C4-2B (cell line): ENCODE results near the gene ZFAND2A.

Experiments used
- CTCF ChIP-seq: fragments of 450-650 bp; conservative IDR thresholded peaks from 2 replicates; pipeline ENCODE4 v1.5.1; 2017; ENCODE audit warnings: mild to moderate bottlenecking
- ZFX ChIP-seq: fragments of 450-650 bp; IDR thresholded peaks from 2 replicates; pipeline ENCODE4 v1.6.1; 2017

- TF ChIP-seq CTCF = no peak
- no peak for TF ChIP-seq ZFX
These were observed 56.0 kb downstream of the ZFAND2A start for GRCh38 chr7:1103789-1104515.
